H1 (cell line): ENCODE data around the gene METTL6. TPM values are rescaled to one million over a fixed set of nuclear protein-coding genes. Genes with fewer than 3 reads are reported as not detected.

ENCODE experiments used
- CTCF ChIA-PET: fragments of 300-600 bp; sonication (Branson Sonifier 250); formaldehyde crosslinking; loops from one replicate; lab custom pipeline; 2021; ENCODE audit not compliant: partially characterized antibody; lab: Charles Lee
- POLR2A ChIA-PET: fragments of 300-600 bp; sonication (Branson Sonifier 250); formaldehyde crosslinking; loops from one replicate; lab custom pipeline; 2021; ENCODE audit warnings: inconsistent platforms; ENCODE audit not compliant: partially characterized antibody; lab: Charles Lee
- DNase-seq, 2 experiments: peaks; one replicate each; pipeline versions ENCODE4 v3.0.0 to v3.0.0-alpha.2; 2010 to 2022; ENCODE audit warnings: low spot score in 2 of 2, low read depth in 1 of 2, mixed read lengths in 1 of 2
- FAIRE-seq: peaks from 2 replicates; lab custom pipeline; 2011; peaks lifted over from hg19 to GRCh38; lab: Jason Lieb, UNC
- H2AFZ ChIP-seq: 2 replicates; pipeline ENCODE4 v1.8.1; 2012; ENCODE audit warnings: low read length, inconsistent platforms
- H2AK5ac ChIP-seq: 2 replicates; pipeline ENCODE4 v1.6.1; 2013; ENCODE audit warnings: low read depth, low read length
- H2BK120ac ChIP-seq: replicated peaks from 2 replicates; pipeline ENCODE3; 2013; ENCODE audit warnings: low read depth, low read length, inconsistent platforms
- H2BK12ac ChIP-seq: 2 replicates; pipeline ENCODE4 v1.6.1; 2013; ENCODE audit warnings: low read depth, low read length
- H2BK15ac ChIP-seq: 2 replicates; pipeline ENCODE4 v1.6.1; 2013; ENCODE audit warnings: low read length
- H2BK20ac ChIP-seq: 2 replicates; pipeline ENCODE4 v1.6.1; 2013; ENCODE audit warnings: low read length
- H2BK5ac ChIP-seq: 2 replicates; pipeline ENCODE4 v1.6.1; 2013; ENCODE audit warnings: low read depth, low read length
- H3K14ac ChIP-seq: 2 replicates; pipeline ENCODE4 v1.6.1; 2013; ENCODE audit warnings: inconsistent platforms; ENCODE audit not compliant: insufficient read length
- H3K18ac ChIP-seq: 2 replicates; pipeline ENCODE4 v1.6.1; 2013; ENCODE audit warnings: low read length; ENCODE audit errors: extremely low read depth
- H3K23ac ChIP-seq: 2 replicates; pipeline ENCODE4 v1.6.1; 2013; ENCODE audit warnings: inconsistent platforms; ENCODE audit not compliant: insufficient read length
- H3K23me2 ChIP-seq: 2 replicates; pipeline ENCODE4 v1.6.1; 2013; ENCODE audit warnings: low read depth, low read length
- H3K27ac ChIP-seq: 2 replicates; pipeline ENCODE4 v1.6.1; 2011; ENCODE audit warnings: low read depth, low read length, inconsistent platforms
- H3K27me3 ChIP-seq, 4 experiments: replicated peaks in 1 of 4; 1 replicate in 1 of 4; 2 replicates in 3 of 4; pipeline versions ENCODE4 v1.6.1 to v1.8.1; 2011 to 2013; ENCODE audit warnings: low read length in 3 of 4, mild to moderate bottlenecking in 3 of 4, inconsistent platforms in 2 of 4, mixed read lengths in 2 of 4, moderate library complexity in 1 of 4; ENCODE audit not compliant: control insufficient read depth in 3 of 4, insufficient read depth in 3 of 4; ENCODE audit errors: extremely low read depth in 1 of 4
- H3K36me3 ChIP-seq, 4 experiments: 2 replicates each; pipeline versions ENCODE4 v1.6.1 to v1.8.1; 2011 to 2013; ENCODE audit warnings: mild to moderate bottlenecking in 4 of 4, low read length in 3 of 4, moderate library complexity in 2 of 4, control low read depth in 1 of 4, inconsistent platforms in 1 of 4; ENCODE audit not compliant: insufficient read depth in 4 of 4, control insufficient read depth in 2 of 4
- H3K4ac ChIP-seq: replicated peaks from 2 replicates; pipeline ENCODE3; 2013; ENCODE audit warnings: low read length, low read depth, mixed read lengths, inconsistent platforms; ENCODE audit not compliant: insufficient read length
- H3K4me1 ChIP-seq, 4 experiments: replicated peaks in 1 of 4; 1 replicate in 1 of 4; 2 replicates in 3 of 4; pipeline versions ENCODE4 v1.6.1 to v1.8.1; 2011 to 2013; ENCODE audit warnings: low read length in 3 of 4, inconsistent platforms in 2 of 4, mixed read lengths in 1 of 4; ENCODE audit not compliant: insufficient read depth in 4 of 4, control insufficient read depth in 3 of 4
- H3K4me2 ChIP-seq, 2 experiments: 2 replicates each; pipeline versions ENCODE4 v1.6.1 to v1.8.1; 2011 to 2013; ENCODE audit warnings: low read depth in 2 of 2, low read length in 2 of 2, control low read depth in 1 of 2, inconsistent platforms in 1 of 2, mild to moderate bottlenecking in 1 of 2; ENCODE audit not compliant: insufficient read depth in 1 of 2
- H3K4me3 ChIP-seq, 4 experiments: fragments of 200-600, 300-600 bp in 1 of 4; sonication (generic), shearing (Covaris generic), sonication (Bioruptor Twin) in 1 of 4; 2 replicates each; pipeline versions ENCODE4 v1.5.1 to v1.8.1; 2011 to 2016; ENCODE audit warnings: low read length in 4 of 4, low read depth in 3 of 4, control low read depth in 2 of 4, inconsistent platforms in 2 of 4, mild to moderate bottlenecking in 2 of 4, mixed read lengths in 1 of 4, moderate library complexity in 1 of 4; ENCODE audit not compliant: insufficient read depth in 2 of 4; ENCODE audit errors: extremely low read depth in 1 of 4
- H3K56ac ChIP-seq: replicated peaks from 2 replicates; pipeline ENCODE3; 2013; ENCODE audit warnings: low read depth, mild to moderate bottlenecking, mixed read lengths, low read length, inconsistent platforms; ENCODE audit not compliant: insufficient read length
- H3K79me1 ChIP-seq: 2 replicates; pipeline ENCODE4 v1.6.1; 2013; ENCODE audit warnings: low read depth, low read length, control low read depth
- H3K79me2 ChIP-seq, 2 experiments: 2 replicates each; pipeline versions ENCODE4 v1.6.1 to v1.8.1; 2012 to 2013; ENCODE audit warnings: low read length in 2 of 2, mild to moderate bottlenecking in 2 of 2, inconsistent platforms in 1 of 2; ENCODE audit not compliant: insufficient read depth in 2 of 2, control insufficient read depth in 1 of 2
- H3K9ac ChIP-seq, 4 experiments: replicated peaks in 1 of 4; 1 replicate in 1 of 4; 2 replicates in 3 of 4; pipeline versions ENCODE4 v1.6.1 to v1.8.1; 2011 to 2013; ENCODE audit warnings: low read depth in 3 of 4, low read length in 3 of 4, control low read depth in 2 of 4, mild to moderate bottlenecking in 2 of 4, moderate library complexity in 2 of 4, inconsistent platforms in 1 of 4; ENCODE audit errors: extremely low read depth in 1 of 4
- H3K9me3 ChIP-seq, 2 experiments: 2 replicates each; pipeline versions ENCODE4 v1.6.1 to v1.8.1; 2012 to 2013; ENCODE audit warnings: mild to moderate bottlenecking in 2 of 2, moderate library complexity in 2 of 2, control low read depth in 1 of 2, inconsistent platforms in 1 of 2, low read depth in 1 of 2, low read length in 1 of 2, mixed read lengths in 1 of 2; ENCODE audit not compliant: insufficient read depth in 2 of 2
- H4K20me1 ChIP-seq, 2 experiments: replicated peaks in 1 of 2; 2 replicates each; pipeline versions ENCODE3 to v1.8.1; 2011 to 2013; ENCODE audit warnings: inconsistent platforms in 2 of 2, low read length in 2 of 2, mild to moderate bottlenecking in 1 of 2; ENCODE audit not compliant: insufficient read depth in 2 of 2, control insufficient read depth in 1 of 2
- H4K5ac ChIP-seq: 2 replicates; pipeline ENCODE4 v1.6.1; 2013; ENCODE audit warnings: low read length, low read depth, mixed read lengths, inconsistent platforms; ENCODE audit not compliant: insufficient read length
- H4K8ac ChIP-seq: 2 replicates; pipeline ENCODE4 v1.8.0; 2013; ENCODE audit warnings: mild to moderate bottlenecking, moderate library complexity, low read length, inconsistent platforms; ENCODE audit not compliant: insufficient read depth; ENCODE audit errors: extremely low read depth
- H4K91ac ChIP-seq: replicated peaks from 2 replicates; pipeline ENCODE3; 2013; ENCODE audit warnings: low read length, mixed read lengths, inconsistent platforms; ENCODE audit not compliant: insufficient read length
- CHD1 ChIP-seq: IDR thresholded peaks from 2 replicates; pipeline ENCODE4 v1.6.1; 2012; ENCODE audit warnings: low read depth, low read length, improper control_type of control experiment
- CREB1 ChIP-seq: IDR thresholded peaks from 2 replicates; pipeline ENCODE4 v1.6.1; 2012; ENCODE audit warnings: inconsistent platforms
- JUN ChIP-seq: IDR thresholded peaks from 2 replicates; pipeline ENCODE4 v1.6.1; 2011; ENCODE audit warnings: low read depth, mild to moderate bottlenecking, improper control_type of control experiment, low read length
- KDM1A ChIP-seq: fragments of 200-600, 300-600 bp; sonication (generic); IDR thresholded peaks from 2 replicates; pipeline ENCODE4 v1.7.1; 2016; ENCODE audit warnings: mild to moderate bottlenecking, low read length, borderline replicate concordance
- PHF8 ChIP-seq: fragments of 200-600 bp; sonication (generic); conservative IDR thresholded peaks from 2 replicates; pipeline ENCODE4 v1.7.1; 2012; ENCODE audit warnings: low read depth, mild to moderate bottlenecking, inconsistent platforms, low read length, moderate library complexity
- POLR2A ChIP-seq, 2 experiments: IDR thresholded peaks; 1 replicate in 1 of 2; 2 replicates in 1 of 2; pipeline ENCODE4 v1.6.1; 2011; ENCODE audit warnings: low read depth in 2 of 2, low read length in 2 of 2, mild to moderate bottlenecking in 2 of 2; ENCODE audit errors: control extremely low read depth in 1 of 2
- RFX5 ChIP-seq: IDR thresholded peaks from 2 replicates; pipeline ENCODE4 v1.6.1; 2011; ENCODE audit warnings: low read depth, low read length, improper control_type of control experiment, borderline replicate concordance
- SAP30 ChIP-seq: fragments of 300-600 bp; sonication (generic); IDR thresholded peaks from 2 replicates; pipeline ENCODE4 v1.7.1; 2012; ENCODE audit warnings: low read length, moderate library complexity, mild to moderate bottlenecking, inconsistent platforms; ENCODE audit not compliant: insufficient read depth, insufficient replicate concordance
- SRF ChIP-seq: IDR thresholded peaks from 2 replicates; pipeline ENCODE4 v1.6.1; 2011; ENCODE audit warnings: mild to moderate bottlenecking, low read depth, low read length, moderate library complexity
- TBP ChIP-seq: IDR thresholded peaks from 2 replicates; pipeline ENCODE4 v1.6.1; 2011; ENCODE audit warnings: low read depth, low read length, improper control_type of control experiment
- WGBS, 2 experiments: shearing (Covaris generic) in 1 of 2; methylation state at CpG; one replicate each; pipeline versions ENCODE4 v1.1.6 to v1.1.7; 2013 to 2015; ENCODE audit warnings: low lambda C conversion rate in 2 of 2, mixed read lengths in 2 of 2, inconsistent platforms in 1 of 2, low coverage in 1 of 2, missing lambda C conversion rate in 1 of 2; ENCODE audit not compliant: insufficient replicate concordance in 2 of 2, insufficient coverage in 1 of 2, insufficient read length in 1 of 2; ENCODE audit errors: extremely low coverage in 1 of 2, missing lambda C conversion rate in 1 of 2; 5-methylcytosine and 5-hydroxymethylcytosine counted together
- polyA plus RNA-seq, 7 experiments: library from polyadenylated mRNA; depleted of rRNA in 3 of 7; stranded (reverse) in 5 of 7; unstranded in 2 of 7; fragments of >200 nt in 5 of 7; fragments of 200-250 nt in 2 of 7; gene quantifications; 1 replicate in 5 of 7; 2 replicates in 1 of 7; 4 replicates in 1 of 7; pipeline versions ENCODE4 v1.2.1 to v1.2.3, GENCODE V29; 2011 to 2013; ENCODE audit warnings: missing spikeins in 2 of 7, mixed read lengths in 2 of 7
- total RNA-seq: library from RNA; stranded (reverse); fragmentation: NEBNext Ultra II Directional; extraction: Animal tissue kit (Norgen Biotek cat#: 25700); gene quantifications from 2 replicates; pipeline ENCODE4 v1.2.1, GENCODE V29; 2021
- TF ChIP-seq, protein P1 (sequence below): IDR thresholded peaks from 2 replicates; pipeline ENCODE4 v1.6.1; 2012; ENCODE audit warnings: low read length, inconsistent platforms
- TF ChIP-seq, protein P2 (sequence below): IDR thresholded peaks from 2 replicates; pipeline ENCODE4 v1.6.1; 2012; ENCODE audit warnings: inconsistent platforms
- TF ChIP-seq, protein P3 (sequence below): IDR thresholded peaks from 2 replicates; pipeline ENCODE4 v1.6.1; 2012; ENCODE audit warnings: inconsistent platforms

The METTL6 gene
- total and polyA plus RNA-seq, 2 of the 8 experiments (the other 6 are each of a cell fraction or from before 2014, with no cell fraction given), result 18.4 to 20.0 TPM

DNA sequence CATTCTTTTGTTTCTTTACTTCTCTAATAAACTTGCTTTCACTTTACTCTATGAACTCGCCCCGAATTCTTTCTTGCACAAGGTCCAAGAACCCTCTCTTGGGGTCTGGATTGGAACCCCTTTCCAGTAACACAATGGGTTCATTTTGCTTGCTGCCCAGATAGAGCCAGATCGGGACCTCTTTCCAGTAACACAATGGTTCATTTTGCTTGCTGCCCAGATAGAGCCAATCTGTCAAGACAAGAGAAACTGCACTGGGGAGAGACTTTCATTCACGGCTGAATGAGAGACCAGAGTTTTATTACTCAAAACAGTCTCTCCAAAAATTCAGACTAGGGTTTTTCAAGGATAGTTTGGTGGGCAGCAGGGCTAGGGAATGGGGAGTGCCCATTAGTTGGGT, 25.4 kb downstream of the METTL6 start:
- no peaks in the 10 kb centered on the region for H3K23me2 ChIP-seq
- H3K56ac ChIP-seq, result no peak overlapping the region
- H3K9ac ChIP-seq, result no peak overlapping the region
- H2BK5ac ChIP-seq, result no peak overlapping the region
- H4K8ac ChIP-seq, result no peak overlapping the region
- no peak overlapping the region for H4K5ac ChIP-seq
- no peak overlapping the region for H3K14ac ChIP-seq
- no peaks in the 10 kb centered on the region for H3K27me3 ChIP-seq
- H3K4ac ChIP-seq, result no peak overlapping the region
- no peak overlapping the region for H3K18ac ChIP-seq
- H3K23ac ChIP-seq, result no peak overlapping the region
- ChIA-PET POLR2A (no interaction called here), CTCF (interaction anchor here (1.3 to 8.1 kb wide), 2 partner anchors 125 to 135 kb away, joined by 4 to 227 read pairs; no protein-coding TSS in a partner anchor)
- no peak for DNase-seq
- H2AFZ ChIP-seq, result no peak overlapping the region
- WGBS, 2 experiments, result 89% methylated on average over 4 of the region's 4 CpGs; no CpG with 5 or more reads in 1 of the 2 experiments
- H2BK120ac ChIP-seq, result no peak overlapping the region
- H3K9me3 ChIP-seq, result peaks cover 10 to 12% of the 10 kb centered on the region in 2 experiments
- H3K4me1 ChIP-seq, result no peaks in the 10 kb centered on the region
- no peak overlapping the region for H3K27ac ChIP-seq
- no peaks in the 10 kb centered on the region for H3K79me2 ChIP-seq
- H3K4me2 ChIP-seq, result no peak overlapping the region
- no peaks in the 10 kb centered on the region for H3K36me3 ChIP-seq
- no peak overlapping the region for H2BK20ac ChIP-seq
- H3K4me3 ChIP-seq, result no peak overlapping the region
- FAIRE-seq, result no peak
- no peaks in the 10 kb centered on the region for H4K20me1 ChIP-seq
- no peak overlapping the region for H2AK5ac ChIP-seq
- no peaks in the 10 kb centered on the region for H3K79me1 ChIP-seq
- H2BK12ac ChIP-seq, result no peak overlapping the region
- no peak overlapping the region for H2BK15ac ChIP-seq
- no peak overlapping the region for H4K91ac ChIP-seq
- TF ChIP-seq, protein P1, sequence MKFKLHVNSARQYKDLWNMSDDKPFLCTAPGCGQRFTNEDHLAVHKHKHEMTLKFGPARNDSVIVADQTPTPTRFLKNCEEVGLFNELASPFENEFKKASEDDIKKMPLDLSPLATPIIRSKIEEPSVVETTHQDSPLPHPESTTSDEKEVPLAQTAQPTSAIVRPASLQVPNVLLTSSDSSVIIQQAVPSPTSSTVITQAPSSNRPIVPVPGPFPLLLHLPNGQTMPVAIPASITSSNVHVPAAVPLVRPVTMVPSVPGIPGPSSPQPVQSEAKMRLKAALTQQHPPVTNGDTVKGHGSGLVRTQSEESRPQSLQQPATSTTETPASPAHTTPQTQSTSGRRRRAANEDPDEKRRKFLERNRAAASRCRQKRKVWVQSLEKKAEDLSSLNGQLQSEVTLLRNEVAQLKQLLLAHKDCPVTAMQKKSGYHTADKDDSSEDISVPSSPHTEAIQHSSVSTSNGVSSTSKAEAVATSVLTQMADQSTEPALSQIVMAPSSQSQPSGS, result no peak
- no peak for TF ChIP-seq PHF8
- no peak for TF ChIP-seq JUN
- no peak for TF ChIP-seq RFX5
- TF ChIP-seq CREB1, result no peak
- TF ChIP-seq POLR2A (IDR thresholded peaks at IDR 0.05; ENCODE audit: control extremely low read depth in 1 of 2, low read depth in 2 of 2, low read length in 2 of 2), result no peak
- no peak for TF ChIP-seq CHD1
- TF ChIP-seq KDM1A, result no peak
- TF ChIP-seq TBP, result no peak
- TF ChIP-seq, protein P2, sequence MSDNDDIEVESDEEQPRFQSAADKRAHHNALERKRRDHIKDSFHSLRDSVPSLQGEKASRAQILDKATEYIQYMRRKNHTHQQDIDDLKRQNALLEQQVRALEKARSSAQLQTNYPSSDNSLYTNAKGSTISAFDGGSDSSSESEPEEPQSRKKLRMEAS, result no peak
- no peak for TF ChIP-seq SRF
- no peak for TF ChIP-seq SAP30
- TF ChIP-seq, protein P3, sequence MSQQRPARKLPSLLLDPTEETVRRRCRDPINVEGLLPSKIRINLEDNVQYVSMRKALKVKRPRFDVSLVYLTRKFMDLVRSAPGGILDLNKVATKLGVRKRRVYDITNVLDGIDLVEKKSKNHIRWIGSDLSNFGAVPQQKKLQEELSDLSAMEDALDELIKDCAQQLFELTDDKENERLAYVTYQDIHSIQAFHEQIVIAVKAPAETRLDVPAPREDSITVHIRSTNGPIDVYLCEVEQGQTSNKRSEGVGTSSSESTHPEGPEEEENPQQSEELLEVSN, result no peak
